ENCODE measurements around the gene TBC1D19. TPM values are rescaled to one million over a fixed set of nuclear protein-coding genes. Genes with fewer than 3 reads are reported as not detected.

The TBC1D19 gene
- total RNA-seq, 1 donor from 2014 or later, result 3.3 TPM

- H3K27ac Mint-ChIP-seq, result no peak overlapping the region
- H3K9me3 Mint-ChIP-seq, result no peaks in the 10 kb centered on the region
- intact Hi-C loops (cut with micrococcal nuclease), result no loop called here
- no peaks in the 10 kb centered on the region for H3K27me3 Mint-ChIP-seq
- no peaks in the 10 kb centered on the region for H3K4me1 Mint-ChIP-seq
- no peak for DNase-seq
- H3K4me3 Mint-ChIP-seq, result no peak overlapping the region
- no peaks in the 10 kb centered on the region for H3K36me3 Mint-ChIP-seq (ENCODE audit: low read depth)
Measured at GRCh38 chr4:26715636-26716242, 131.9 kb downstream of the TBC1D19 start.

- Mint-ChIP-seq H3K27ac (no peak overlapping the region), H3K4me3 (no peak overlapping the region), H3K27me3 (no peaks in the 10 kb centered on the region), H3K36me3 (ENCODE audit: low read depth) (no peaks in the 10 kb centered on the region), H3K9me3 (no peaks in the 10 kb centered on the region), H3K4me1 (no peaks in the 10 kb centered on the region)
- intact Hi-C loops (cut with micrococcal nuclease), result no loop called here
- DNase-seq, result no peak
Measured at GRCh38 chr4:26717332-26717731, 133.4 kb downstream of the TBC1D19 start.

GRCh38 chr4:26719954-26720552, 136.2 kb downstream of the TBC1D19 start:
- intact Hi-C loops (cut with micrococcal nuclease), result loop anchor here (1.0 to 10.0 kb wide), 4 partner anchors 261 to 733 kb away; no protein-coding TSS in a partner anchor
- Mint-ChIP-seq H3K36me3 (ENCODE audit: low read depth) (no peaks in the 10 kb centered on the region), H3K27ac (no peak overlapping the region), H3K4me1 (no peaks in the 10 kb centered on the region), H3K9me3 (no peaks in the 10 kb centered on the region), H3K4me3 (no peak overlapping the region), H3K27me3 (no peaks in the 10 kb centered on the region)
- DNase-seq, result no peak

- Mint-ChIP-seq H3K27me3 (no peaks in the 10 kb centered on the region), H3K4me1 (no peaks in the 10 kb centered on the region), H3K9me3 (no peaks in the 10 kb centered on the region), H3K36me3 (ENCODE audit: low read depth) (no peaks in the 10 kb centered on the region), H3K27ac (no peak overlapping the region), H3K4me3 (no peak overlapping the region)
- DNase-seq, result no peak
- intact Hi-C loops (cut with micrococcal nuclease), result loop anchor here (2.0 to 10.0 kb wide), 3 partner anchors 289 to 734 kb away; no protein-coding TSS in a partner anchor
Measured at GRCh38 chr4:26721685-26722084, 137.8 kb downstream of the TBC1D19 start.

- Mint-ChIP-seq H3K27ac (no peak overlapping the region), H3K27me3 (no peaks in the 10 kb centered on the region), H3K36me3 (ENCODE audit: low read depth) (no peaks in the 10 kb centered on the region), H3K4me1 (no peaks in the 10 kb centered on the region), H3K9me3 (no peaks in the 10 kb centered on the region), H3K4me3 (no peak overlapping the region)
- intact Hi-C loops (cut with micrococcal nuclease), result loop anchor here (5.0 to 10.0 kb wide), 2 partner anchors 698 to 736 kb away; no protein-coding TSS in a partner anchor
- no peak for DNase-seq
Measured at GRCh38 chr4:26723216-26723615, 139.3 kb downstream of the TBC1D19 start.

- DNase-seq, result no peak
- Mint-ChIP-seq H3K9me3 (no peaks in the 10 kb centered on the region), H3K36me3 (ENCODE audit: low read depth) (no peaks in the 10 kb centered on the region), H3K27me3 (no peaks in the 10 kb centered on the region), H3K4me1 (no peaks in the 10 kb centered on the region), H3K27ac (no peak overlapping the region), H3K4me3 (no peak overlapping the region)
- intact Hi-C loops (cut with micrococcal nuclease), result loop anchor here (5.0 to 10.0 kb wide), 2 partner anchors 700 to 737 kb away; no protein-coding TSS in a partner anchor
Measured at GRCh38 chr4:26724534-26724933, 140.7 kb downstream of the TBC1D19 start.

- H3K9me3 Mint-ChIP-seq, result no peaks in the 10 kb centered on the region
- H3K36me3 Mint-ChIP-seq (ENCODE audit: low read depth), result no peaks in the 10 kb centered on the region
- H3K4me3 Mint-ChIP-seq, result no peak overlapping the region
- H3K27me3 Mint-ChIP-seq, result no peaks in the 10 kb centered on the region
- no peak overlapping the region for H3K27ac Mint-ChIP-seq
- intact Hi-C loops (cut with micrococcal nuclease), result loop anchor here (10.0 kb wide), 1 partner anchor 702 kb away; no protein-coding TSS in a partner anchor
- DNase-seq, result no peak
- peaks cover 10% of the 10 kb centered on the region for H3K4me1 Mint-ChIP-seq
Measured at GRCh38 chr4:26726655-26727387, 142.9 kb downstream of the TBC1D19 start.

- H3K27ac Mint-ChIP-seq, result no peak overlapping the region
- peaks cover 10% of the 10 kb centered on the region for H3K4me1 Mint-ChIP-seq
- no peaks in the 10 kb centered on the region for H3K27me3 Mint-ChIP-seq
- no peak overlapping the region for H3K4me3 Mint-ChIP-seq
- no peaks in the 10 kb centered on the region for H3K9me3 Mint-ChIP-seq
- no peaks in the 10 kb centered on the region for H3K36me3 Mint-ChIP-seq (ENCODE audit: low read depth)
- no peak for DNase-seq
- intact Hi-C loops (cut with micrococcal nuclease), result loop anchor here (10.0 kb wide), 1 partner anchor 703 kb away; no protein-coding TSS in a partner anchor
Measured at GRCh38 chr4:26727844-26728243, 144.0 kb downstream of the TBC1D19 start.

- Mint-ChIP-seq H3K4me3 (no peak overlapping the region), H3K36me3 (ENCODE audit: low read depth) (no peaks in the 10 kb centered on the region), H3K9me3 (no peaks in the 10 kb centered on the region), H3K4me1 (peaks cover 10% of the 10 kb centered on the region), H3K27me3 (peaks cover 2% of the 10 kb centered on the region), H3K27ac (no peak overlapping the region)
- intact Hi-C loops (cut with micrococcal nuclease), result loop anchor here (10.0 kb wide), 1 partner anchor 704 kb away; no protein-coding TSS in a partner anchor
- DNase-seq, result no peak
Measured at GRCh38 chr4:26729027-26729426, 145.1 kb downstream of the TBC1D19 start.

- Mint-ChIP-seq H3K9me3 (no peaks in the 10 kb centered on the region), H3K27me3 (peaks cover 2% of the 10 kb centered on the region), H3K4me3 (no peak overlapping the region), H3K27ac (no peak overlapping the region), H3K36me3 (ENCODE audit: low read depth) (no peaks in the 10 kb centered on the region), H3K4me1 (peaks cover 10% of the 10 kb centered on the region)
- no peak for DNase-seq
- intact Hi-C loops (cut with micrococcal nuclease), result loop anchor here (10.0 kb wide), 1 partner anchor 705 kb away; no protein-coding TSS in a partner anchor
Measured at GRCh38 chr4:26729547-26729946, 145.7 kb downstream of the TBC1D19 start.

- Mint-ChIP-seq H3K27me3 (peaks cover 2% of the 10 kb centered on the region), H3K4me1 (peaks cover 10% of the 10 kb centered on the region), H3K9me3 (no peaks in the 10 kb centered on the region), H3K36me3 (ENCODE audit: low read depth) (no peaks in the 10 kb centered on the region), H3K27ac (no peak overlapping the region), H3K4me3 (no peak overlapping the region)
- intact Hi-C loops (cut with micrococcal nuclease), result loop anchor here (1.0 to 2.0 kb wide), 2 partner anchors 15 to 125 kb away; no protein-coding TSS in a partner anchor
- no peak for DNase-seq
Measured at GRCh38 chr4:26731351-26732035, 147.6 kb downstream of the TBC1D19 start.

- intact Hi-C loops (cut with micrococcal nuclease), result no loop called here
- Mint-ChIP-seq H3K4me1 (peaks cover 10% of the 10 kb centered on the region), H3K36me3 (ENCODE audit: low read depth) (no peaks in the 10 kb centered on the region), H3K27ac (no peak overlapping the region), H3K9me3 (no peaks in the 10 kb centered on the region), H3K4me3 (no peak overlapping the region), H3K27me3 (peaks cover 2% of the 10 kb centered on the region)
- no peak for DNase-seq
Measured at GRCh38 chr4:26732356-26732755, 148.5 kb downstream of the TBC1D19 start.

GRCh38 chr4:26736621-26737020, 152.7 kb downstream of the TBC1D19 start:
- intact Hi-C loops (cut with micrococcal nuclease), result no loop called here
- no peaks in the 10 kb centered on the region for H3K9me3 Mint-ChIP-seq
- peaks cover under 1% of the 10 kb centered on the region for H3K4me1 Mint-ChIP-seq
- no peak overlapping the region for H3K27ac Mint-ChIP-seq
- no peaks in the 10 kb centered on the region for H3K36me3 Mint-ChIP-seq (ENCODE audit: low read depth)
- H3K4me3 Mint-ChIP-seq, result no peak overlapping the region
- H3K27me3 Mint-ChIP-seq, result peaks cover 3% of the 10 kb centered on the region
- no peak for DNase-seq
